HG03196 (cell line): ENCODE data around the gene LGALS4.
"Not testable (repeated sequence)": the region's sequence is repeated elsewhere in the genome, so short reads cannot be mapped to it uniquely, and the experiment has no call there.

Source experiments
- ATAC-seq: cut with Tn5 transposase; IDR thresholded peaks from one replicate; pipeline ENCODE4 v1.9.1; 2021; ENCODE audit not compliant: unreplicated experiment

LGALS4 gene

GRCh38 chr19:38774181-38774950 lies 38.4 kb downstream of the LGALS4 start:
- ATAC-seq: no peak

GRCh38 chr19:38773469-38774177 lies 39.1 kb downstream of the LGALS4 start, which contains the start of gene LGALS7:
Gene LGALS7, minus strand, starts transcription at chr19:38773517. Its CDS starts 25 bp downstream, at chr19:38773492.
- ATAC-seq: no peak

- not testable (repeated sequence) for ATAC-seq
These were observed 41.2 kb downstream of the LGALS4 start for GRCh38 chr19:38771569-38771968.

GRCh38 chr19:38770949-38771275 lies 41.8 kb downstream of the LGALS4 start:
- not testable (repeated sequence) for ATAC-seq

GRCh38 chr19:38770228-38770948 lies 42.4 kb downstream of the LGALS4 start:
- not testable (repeated sequence) for ATAC-seq

- ATAC-seq: peak; percentile 56
These were observed 43.0 kb downstream of the LGALS4 start for GRCh38 chr19:38769635-38770211.

GRCh38 chr19:38766276-38767047 lies 46.3 kb downstream of the LGALS4 start:
- no peak for ATAC-seq

GRCh38 chr19:38765214-38765613 lies 47.5 kb downstream of the LGALS4 start:
- ATAC-seq: no peak

- no peak for ATAC-seq
These were observed 48.9 kb downstream of the LGALS4 start for GRCh38 chr19:38763795-38764220.

GRCh38 chr19:38761884-38762389 lies 50.8 kb downstream of the LGALS4 start:
- ATAC-seq: not testable (repeated sequence)

GRCh38 chr19:38760805-38761517 lies 51.8 kb downstream of the LGALS4 start:
- ATAC-seq: not testable (repeated sequence)

GRCh38 chr19:38759590-38760003 lies 53.1 kb downstream of the LGALS4 start:
- no peak for ATAC-seq

GRCh38 chr19:38754196-38754595 lies 58.5 kb downstream of the LGALS4 start:
- ATAC-seq: not testable (repeated sequence)

GRCh38 chr19:38753783-38754182 lies 59.0 kb downstream of the LGALS4 start:
- ATAC-seq: not testable (repeated sequence)
